K562 (cell line): ENCODE results near the gene IGFBP7. TPM values are rescaled to one million over a fixed set of nuclear protein-coding genes. Genes with fewer than 3 reads are reported as not detected.

Experiments used
- ATAC-seq: fragments of 200-7000 bp; cut with Tn5 transposase; 3 replicates; pipeline ENCODE4 v1.9.1; 2020; ENCODE audit warnings: moderate library complexity
- BruUV-seq: library from RNA; stranded (reverse); fragments of 400-500 nt; replicated peaks from 2 replicates; lab custom pipeline; 2021; lab: Mats Ljungman, UMichigan
- CTCF ChIA-PET: fragments of 300-600 bp; formaldehyde crosslinking; extraction: SDS; loops from one replicate; lab custom pipeline; 2021; ENCODE audit warnings: low intra/inter-chr PET ratio; lab: Yijun Ruan, JAX
- POLR2A ChIA-PET: fragments of 300-600, 350-650 bp; sonication (Branson Sonifier 250); formaldehyde crosslinking; extraction: SDS; loops from one replicate; lab custom pipeline; 2021; ENCODE audit warnings: antibody characterized with exemption, inconsistent platforms; lab: Yijun Ruan, JAX
- DNase-seq, 4 experiments: peaks; one replicate each; pipeline versions ENCODE4 v3.0.0 to v3.0.0-alpha.2; 2011 to 2018; ENCODE audit warnings: low spot score in 3 of 4, mixed read lengths in 3 of 4; ENCODE audit errors: extremely low read depth in 1 of 4
- FAIRE-seq: peaks from 2 replicates; lab custom pipeline; 2011; peaks lifted over from hg19 to GRCh38; lab: Jason Lieb, UNC
- H2AFZ ChIP-seq: 2 replicates; pipeline ENCODE4 v1.6.0; 2011; ENCODE audit warnings: low read depth, low read length, control low read depth, inconsistent platforms
- H3K27ac ChIP-seq: fragments of 200-600 bp; 3 replicates; pipeline ENCODE4 v1.8.0; 2011; ENCODE audit warnings: low read depth, mild to moderate bottlenecking, control low read depth, inconsistent platforms, low read length, moderate library complexity, mixed read lengths; ENCODE audit errors: extremely low read depth
- H3K27me3 ChIP-seq, 2 experiments: fragments of 300-600 bp in 1 of 2; 2 replicates in 1 of 2; 3 replicates in 1 of 2; pipeline versions ENCODE4 v1.6.0 to v1.8.0; 2011; ENCODE audit warnings: inconsistent platforms in 2 of 2, low read length in 2 of 2, mild to moderate bottlenecking in 1 of 2, mixed read lengths in 1 of 2, moderate library complexity in 1 of 2; ENCODE audit not compliant: control insufficient read depth in 2 of 2, insufficient read depth in 2 of 2
- H3K36me3 ChIP-seq: fragments of 300-600 bp; 3 replicates; pipeline ENCODE4 v1.8.0; 2011; ENCODE audit warnings: mild to moderate bottlenecking, low read length, inconsistent platforms; ENCODE audit not compliant: control insufficient read depth, insufficient read depth
- H3K4me1 ChIP-seq, 2 experiments: fragments of 200-600 bp in 1 of 2; replicated peaks in 1 of 2; 2 replicates in 1 of 2; 3 replicates in 1 of 2; pipeline versions ENCODE4 v1.5.1 to v1.8.0; 2011; ENCODE audit warnings: inconsistent platforms in 2 of 2, low read length in 2 of 2, mild to moderate bottlenecking in 1 of 2, mixed read lengths in 1 of 2, moderate library complexity in 1 of 2; ENCODE audit not compliant: control insufficient read depth in 2 of 2, insufficient read depth in 2 of 2
- H3K4me2 ChIP-seq: 2 replicates; pipeline ENCODE4 v1.6.1; 2011; ENCODE audit warnings: low read length, control low read depth, inconsistent platforms, mixed read lengths; ENCODE audit not compliant: insufficient read depth
- H3K4me3 ChIP-seq: fragments of 200-600 bp; sonication (generic), shearing (Covaris generic); 2 replicates; pipeline ENCODE4 v1.5.1; 2016; ENCODE audit warnings: control low read depth, inconsistent platforms
- H3K79me2 ChIP-seq: fragments of 200-600 bp; 3 replicates; pipeline ENCODE4 v1.8.0; 2011; ENCODE audit warnings: low read length, inconsistent platforms; ENCODE audit not compliant: control insufficient read depth, insufficient read depth
- H3K9ac ChIP-seq, 2 experiments: 2 replicates each; pipeline versions ENCODE4 v1.6.0 to v1.6.1; 2011; ENCODE audit warnings: low read depth in 2 of 2, low read length in 2 of 2, control low read depth in 1 of 2, inconsistent platforms in 1 of 2, mild to moderate bottlenecking in 1 of 2, mixed read lengths in 1 of 2; ENCODE audit not compliant: insufficient read depth in 1 of 2
- H3K9me1 ChIP-seq: one replicate; pipeline ENCODE4 v1.6.0; 2011; ENCODE audit warnings: inconsistent platforms, mild to moderate bottlenecking, low read length, moderate library complexity; ENCODE audit not compliant: control insufficient read depth, insufficient read depth
- H3K9me3 ChIP-seq: replicated peaks from 2 replicates; pipeline ENCODE4 v1.5.1; 2011; ENCODE audit warnings: low read depth, low read length, inconsistent platforms; ENCODE audit not compliant: control insufficient read depth, insufficient read depth
- H4K20me1 ChIP-seq: replicated peaks from 2 replicates; pipeline ENCODE4 v1.6.1; 2011; ENCODE audit warnings: low read length, inconsistent platforms, mixed read lengths; ENCODE audit not compliant: control insufficient read depth, insufficient read depth
- DIDO1 ChIP-seq: fragments of 450-650 bp; IDR thresholded peaks from 2 replicates; pipeline ENCODE4 v1.6.1; 2016; ENCODE audit warnings: low read depth, missing biosample characterization, missing genetic modification characterization
- NRF1 ChIP-seq, 2 experiments: fragments of 450-650 bp; IDR thresholded peaks in 1 of 2; conservative IDR thresholded peaks in 1 of 2; 2 replicates each; pipeline ENCODE4 v1.6.1; 2014; ENCODE audit warnings: mild to moderate bottlenecking in 2 of 2
- RBBP5 ChIP-seq: fragments of 200-600 bp; sonication (generic); IDR thresholded peaks from 2 replicates; pipeline ENCODE4 v1.6.1; 2012; ENCODE audit warnings: borderline replicate concordance, mild to moderate bottlenecking, low read length, control low read depth, inconsistent platforms; ENCODE audit not compliant: insufficient read depth, poor library complexity, severe bottlenecking
- TOE1 ChIP-seq, 2 experiments: fragments of 450-650 bp in 1 of 2; sonication (generic) in 1 of 2; formaldehyde crosslinking in 1 of 2; IDR thresholded peaks; 2 replicates each; pipeline versions ENCODE4 v1.7.1 to v1.8.0; 2016 to 2022; ENCODE audit warnings: borderline replicate concordance in 2 of 2, mild to moderate bottlenecking in 2 of 2, antibody characterized with exemption in 1 of 2, inconsistent platforms in 1 of 2, low read depth in 1 of 2, missing genetic modification reagents in 1 of 2, moderate library complexity in 1 of 2
- ZNF699 ChIP-seq: fragments of 250-450 bp; sonication (Bioruptor Pico); IDR thresholded peaks from 2 replicates; pipeline ENCODE4 v1.8.0; 2021; ENCODE audit warnings: mild to moderate bottlenecking, moderate library complexity; ENCODE audit not compliant: insufficient replicate concordance
- WGBS: fragments of 100-300 bp; shearing (Covaris generic); methylation state at CpG from one replicate; pipeline ENCODE4 v1.1.6; 2016; ENCODE audit warnings: low coverage, mixed read lengths; ENCODE audit not compliant: insufficient coverage; ENCODE audit errors: missing lambda C conversion rate; 5-methylcytosine and 5-hydroxymethylcytosine counted together
- in situ Hi-C: fragments of 300-500 bp; cut with MboI; formaldehyde crosslinking; loops from 4 replicates; pipeline ENCODE4 v1.15.0; 2018; ENCODE audit warnings: inconsistent platforms, mixed read lengths
- intact Hi-C: fragments of 100-400 bp; cut with micrococcal nuclease; formaldehyde crosslinking; loops from 2 replicates; pipeline ENCODE4 v1.14.2; 2022
- polyA plus RNA-seq, 8 experiments: library from polyadenylated mRNA; depleted of rRNA in 4 of 8; stranded (reverse) in 5 of 8; unstranded in 3 of 8; fragments of >200 nt; fragmentation: Nextera tagmentation in 2 of 8; fragmentation: Illumina TruSeq in 1 of 8; extraction: Ambion mirVana in 2 of 8; extraction: Trizol in 1 of 8; gene quantifications; 2 replicates each; pipeline versions ENCODE4 v1.2.1 to v1.2.3, GENCODE V29; 2011 to 2014; ENCODE audit warnings: inconsistent platforms in 1 of 8, missing spikeins in 1 of 8
- total RNA-seq, 7 experiments: library from RNA; depleted of rRNA in 6 of 7; stranded (reverse); fragments of >200 nt in 6 of 7; fragmentation: Illumina TruSeq in 2 of 7; extraction: Trizol in 2 of 7; gene quantifications; 2 replicates each; pipeline versions ENCODE4 v1.2.1 to v1.2.3, GENCODE V29; 2011 to 2021; ENCODE audit warnings: low replicate concordance in 1 of 7
- TF ChIP-seq, protein P1 (sequence below): sonication (generic); formaldehyde crosslinking; IDR thresholded peaks from 2 replicates; pipeline ENCODE4 v1.8.1; 2023; ENCODE audit warnings: mild to moderate bottlenecking, missing genetic modification reagents
- TF ChIP-seq, protein P2 (sequence below), 2 experiments: fragments of 450-650 bp; IDR thresholded peaks; 2 replicates each; pipeline ENCODE4 v1.6.1; 2016
- TF ChIP-seq, protein P3 (sequence below): IDR thresholded peaks from 2 replicates; pipeline ENCODE4 v1.6.1; 2014; ENCODE audit warnings: antibody characterized with exemption
- TF ChIP-seq, protein P4 (sequence below): fragments of 450-650 bp; IDR thresholded peaks from 2 replicates; pipeline ENCODE4 v1.7.1; 2018; ENCODE audit warnings: mild to moderate bottlenecking, low read depth; ENCODE audit not compliant: partially characterized antibody

Gene IGFBP7
- total and polyA plus RNA-seq, 9 of the 15 experiments (the other 6 are each of a cell fraction or from before 2014, with no cell fraction given), result 0.27 to 0.49 (median 0.29) TPM; not detected in 6

DNA sequence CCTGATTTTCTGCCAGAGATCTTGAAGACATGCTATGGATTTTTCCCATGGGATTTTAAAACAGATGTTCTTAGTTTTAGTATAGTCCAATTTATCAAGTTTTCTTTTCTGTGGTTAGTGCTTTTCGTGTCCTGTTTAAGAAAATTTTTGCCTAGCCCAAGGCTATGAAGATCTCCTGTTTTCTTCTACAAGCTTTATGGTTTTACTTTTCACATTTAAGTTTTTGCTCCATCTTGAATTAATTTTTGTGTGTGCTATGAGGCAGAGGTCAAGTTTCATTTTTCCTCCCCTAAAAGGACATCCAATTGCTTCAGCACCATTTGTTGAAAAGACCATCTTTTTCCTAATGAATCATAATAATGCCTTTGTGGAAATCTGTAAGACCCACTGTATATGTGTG, 65.9 kb downstream of the IGFBP7 start:
- BruUV-seq, result no TSS peak
- no peak for FAIRE-seq
- POLR2A ChIA-PET, result no interaction called here
- Histone ChIP-seq H3K4me1 (no peaks in the 10 kb centered on the region), H3K9me1 (no peaks in the 10 kb centered on the region), H3K9ac (no peak overlapping the region), H3K27me3 (peaks cover 14 to 18% of the 10 kb centered on the region in 2 experiments), H2AFZ (no peak overlapping the region), H3K36me3 (no peaks in the 10 kb centered on the region)
- intact Hi-C loops, result no loop called here
- no peak for ATAC-seq
- TF ChIP-seq, protein P1, sequence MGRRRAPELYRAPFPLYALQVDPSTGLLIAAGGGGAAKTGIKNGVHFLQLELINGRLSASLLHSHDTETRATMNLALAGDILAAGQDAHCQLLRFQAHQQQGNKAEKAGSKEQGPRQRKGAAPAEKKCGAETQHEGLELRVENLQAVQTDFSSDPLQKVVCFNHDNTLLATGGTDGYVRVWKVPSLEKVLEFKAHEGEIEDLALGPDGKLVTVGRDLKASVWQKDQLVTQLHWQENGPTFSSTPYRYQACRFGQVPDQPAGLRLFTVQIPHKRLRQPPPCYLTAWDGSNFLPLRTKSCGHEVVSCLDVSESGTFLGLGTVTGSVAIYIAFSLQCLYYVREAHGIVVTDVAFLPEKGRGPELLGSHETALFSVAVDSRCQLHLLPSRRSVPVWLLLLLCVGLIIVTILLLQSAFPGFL (CRISPR knock-in tag), result no peak
- TF ChIP-seq NRF1 (conservative IDR thresholded peaks at IDR 0.05 in 1 of 2, IDR thresholded peaks at IDR 0.05 in 1 of 2) (no peak), DIDO1 (tag) (no peak), TOE1 (IDR thresholded peaks at IDR 0.05; ENCODE audit: borderline replicate concordance) (no peak), TOE1 (CRISPR knock-in tag; IDR thresholded peaks at IDR 0.05; ENCODE audit: borderline replicate concordance, low read depth) (no peak), ZNF699 (CRISPR knock-in tag) (no peak), RBBP5 (no peak)
- TF ChIP-seq, protein P2, sequence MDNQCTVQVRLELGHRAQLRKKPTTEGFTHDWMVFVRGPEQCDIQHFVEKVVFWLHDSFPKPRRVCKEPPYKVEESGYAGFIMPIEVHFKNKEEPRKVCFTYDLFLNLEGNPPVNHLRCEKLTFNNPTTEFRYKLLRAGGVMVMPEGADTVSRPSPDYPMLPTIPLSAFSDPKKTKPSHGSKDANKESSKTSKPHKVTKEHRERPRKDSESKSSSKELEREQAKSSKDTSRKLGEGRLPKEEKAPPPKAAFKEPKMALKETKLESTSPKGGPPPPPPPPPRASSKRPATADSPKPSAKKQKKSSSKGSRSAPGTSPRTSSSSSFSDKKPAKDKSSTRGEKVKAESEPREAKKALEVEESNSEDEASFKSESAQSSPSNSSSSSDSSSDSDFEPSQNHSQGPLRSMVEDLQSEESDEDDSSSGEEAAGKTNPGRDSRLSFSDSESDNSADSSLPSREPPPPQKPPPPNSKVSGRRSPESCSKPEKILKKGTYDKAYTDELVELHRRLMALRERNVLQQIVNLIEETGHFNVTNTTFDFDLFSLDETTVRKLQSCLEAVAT (IDR thresholded peaks at IDR 0.05), result no peak
- TF ChIP-seq, protein P3, sequence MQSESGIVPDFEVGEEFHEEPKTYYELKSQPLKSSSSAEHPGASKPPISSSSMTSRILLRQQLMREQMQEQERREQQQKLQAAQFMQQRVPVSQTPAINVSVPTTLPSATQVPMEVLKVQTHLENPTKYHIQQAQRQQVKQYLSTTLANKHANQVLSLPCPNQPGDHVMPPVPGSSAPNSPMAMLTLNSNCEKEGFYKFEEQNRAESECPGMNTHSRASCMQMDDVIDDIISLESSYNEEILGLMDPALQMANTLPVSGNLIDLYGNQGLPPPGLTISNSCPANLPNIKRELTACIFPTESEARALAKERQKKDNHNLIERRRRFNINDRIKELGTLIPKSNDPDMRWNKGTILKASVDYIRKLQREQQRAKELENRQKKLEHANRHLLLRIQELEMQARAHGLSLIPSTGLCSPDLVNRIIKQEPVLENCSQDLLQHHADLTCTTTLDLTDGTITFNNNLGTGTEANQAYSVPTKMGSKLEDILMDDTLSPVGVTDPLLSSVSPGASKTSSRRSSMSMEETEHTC, result no peak
- TF ChIP-seq, protein P4, sequence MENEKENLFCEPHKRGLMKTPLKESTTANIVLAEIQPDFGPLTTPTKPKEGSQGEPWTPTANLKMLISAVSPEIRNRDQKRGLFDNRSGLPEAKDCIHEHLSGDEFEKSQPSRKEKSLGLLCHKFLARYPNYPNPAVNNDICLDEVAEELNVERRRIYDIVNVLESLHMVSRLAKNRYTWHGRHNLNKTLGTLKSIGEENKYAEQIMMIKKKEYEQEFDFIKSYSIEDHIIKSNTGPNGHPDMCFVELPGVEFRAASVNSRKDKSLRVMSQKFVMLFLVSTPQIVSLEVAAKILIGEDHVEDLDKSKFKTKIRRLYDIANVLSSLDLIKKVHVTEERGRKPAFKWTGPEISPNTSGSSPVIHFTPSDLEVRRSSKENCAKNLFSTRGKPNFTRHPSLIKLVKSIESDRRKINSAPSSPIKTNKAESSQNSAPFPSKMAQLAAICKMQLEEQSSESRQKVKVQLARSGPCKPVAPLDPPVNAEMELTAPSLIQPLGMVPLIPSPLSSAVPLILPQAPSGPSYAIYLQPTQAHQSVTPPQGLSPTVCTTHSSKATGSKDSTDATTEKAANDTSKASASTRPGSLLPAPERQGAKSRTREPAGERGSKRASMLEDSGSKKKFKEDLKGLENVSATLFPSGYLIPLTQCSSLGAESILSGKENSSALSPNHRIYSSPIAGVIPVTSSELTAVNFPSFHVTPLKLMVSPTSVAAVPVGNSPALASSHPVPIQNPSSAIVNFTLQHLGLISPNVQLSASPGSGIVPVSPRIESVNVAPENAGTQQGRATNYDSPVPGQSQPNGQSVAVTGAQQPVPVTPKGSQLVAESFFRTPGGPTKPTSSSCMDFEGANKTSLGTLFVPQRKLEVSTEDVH, result no peak
- TF ChIP-seq, all 486 proteins: peak for 0
- 0% methylated on average over 1 of the region's 1 CpG for WGBS
- Histone ChIP-seq H3K27ac (no peak overlapping the region), H4K20me1 (no peaks in the 10 kb centered on the region), H3K9me3 (no peaks in the 10 kb centered on the region), H3K4me3 (no peak overlapping the region), H3K4me2 (no peak overlapping the region), H3K79me2 (no peaks in the 10 kb centered on the region)
- CTCF ChIA-PET, result no interaction called here
- DNase-seq, result no peak
- in situ Hi-C loops, result no loop called here
